T-cell (primary cell): ENCODE measurements around the gene NEURL1B. TPM values are rescaled to one million over a fixed set of nuclear protein-coding genes. Genes with fewer than 3 reads are reported as not detected.

Experiments used
- ATAC-seq, 4 experiments: fragments of 200-7000 bp in 3 of 4; fragments of 150-1000 bp in 1 of 4; cut with Tn5 transposase; replicated peaks in 1 of 4; 1 replicate in 3 of 4; 2 replicates in 1 of 4; pipeline ENCODE4 v1.10.0; 2021; ENCODE audit warnings: moderate library complexity in 3 of 4, mild to moderate bottlenecking in 2 of 4, moderate number of reproducible peaks in 1 of 4
- CTCF ChIA-PET, 2 donors: fragments of 300-600 bp; sonication (Branson Sonifier 250); formaldehyde crosslinking; loops; one replicate each; lab custom pipeline; 2022; ENCODE audit warnings: antibody characterized with exemption in 2 of 2; lab: Charles Lee
- POLR2A ChIA-PET, 2 donors: fragments of 300-600 bp; sonication (Branson Sonifier 250); formaldehyde crosslinking; loops; one replicate each; lab custom pipeline; 2022; ENCODE audit warnings: antibody characterized with exemption in 2 of 2; lab: Charles Lee
- DNase-seq, 35 experiments: peaks; one replicate each; pipeline versions ENCODE4 v3.0.0 to v3.0.0-alpha.2; 2013 to 2023
- H3K27ac ChIP-seq: one replicate; pipeline ENCODE4 v1.5.1; 2013; ENCODE audit warnings: low read length
- H3K27me3 ChIP-seq, 2 experiments: replicated peaks in 1 of 2; 1 replicate in 1 of 2; 2 replicates in 1 of 2; pipeline versions ENCODE4 v1.6.1 to v1.7.0; 2013; ENCODE audit warnings: low read length in 1 of 2, mixed read lengths in 1 of 2; ENCODE audit not compliant: control insufficient read depth in 2 of 2, insufficient read depth in 2 of 2; ENCODE audit errors: extremely low read depth in 1 of 2
- H3K36me3 ChIP-seq, 2 donors: 1 replicate in 1 of 2; 2 replicates in 1 of 2; pipeline versions ENCODE4 v1.6.1 to v1.7.0; 2013; ENCODE audit warnings: low read length in 1 of 2; ENCODE audit not compliant: control insufficient read depth in 2 of 2, insufficient read depth in 1 of 2; ENCODE audit errors: extremely low read depth in 1 of 2
- H3K4me1 ChIP-seq, 2 experiments: 1 replicate in 1 of 2; 2 replicates in 1 of 2; pipeline versions ENCODE4 v1.6.1 to v1.7.0; 2013; ENCODE audit warnings: low read length in 2 of 2, mixed read lengths in 1 of 2; ENCODE audit not compliant: insufficient read depth in 2 of 2, control insufficient read depth in 1 of 2; ENCODE audit errors: extremely low read depth in 1 of 2
- H3K4me3 ChIP-seq, 2 donors: 1 replicate in 1 of 2; 2 replicates in 1 of 2; pipeline versions ENCODE4 v1.5.1 to v1.7.0; 2013; ENCODE audit warnings: mild to moderate bottlenecking in 2 of 2, low read length in 1 of 2, moderate library complexity in 1 of 2; ENCODE audit not compliant: control insufficient read depth in 1 of 2; ENCODE audit errors: extremely low read depth in 1 of 2
- H3K9me3 ChIP-seq: 2 replicates; pipeline ENCODE4 v1.7.0; 2013
- H3K27ac Mint-ChIP-seq, 2 donors: one replicate each; pipeline ENCODE4 v1.8.0; 2020 to 2021; ENCODE audit warnings: mild to moderate bottlenecking in 2 of 2, mixed read lengths in 2 of 2
- H3K27me3 Mint-ChIP-seq, 2 donors: one replicate each; pipeline ENCODE4 v1.8.0; 2021 to 2022; ENCODE audit warnings: mixed read lengths in 2 of 2
- H3K36me3 Mint-ChIP-seq: one replicate; pipeline ENCODE4 v1.8.0; 2021; ENCODE audit warnings: mixed read lengths
- H3K4me1 Mint-ChIP-seq, 3 donors: one replicate each; pipeline ENCODE4 v1.8.0; 2020 to 2022; ENCODE audit warnings: mixed read lengths in 3 of 3, mild to moderate bottlenecking in 1 of 3
- H3K4me3 Mint-ChIP-seq, 3 donors: one replicate each; pipeline ENCODE4 v1.8.0; 2020 to 2022; ENCODE audit warnings: mild to moderate bottlenecking in 3 of 3, mixed read lengths in 3 of 3, moderate library complexity in 3 of 3
- H3K9me3 Mint-ChIP-seq, 3 donors: one replicate each; pipeline ENCODE4 v1.8.0; 2020 to 2022; ENCODE audit warnings: mixed read lengths in 3 of 3
- WGBS: methylation state at CpG from one replicate; pipeline ENCODE4 v1.1.5; 2013; ENCODE audit warnings: missing lambda C conversion rate; ENCODE audit not compliant: insufficient coverage; 5-methylcytosine and 5-hydroxymethylcytosine counted together
- total RNA-seq, 35 experiments: library from RNA in 6 of 35; stranded (reverse) in 6 of 35; fragments of 120-200 nt in 1 of 35; gene quantifications; one replicate each; pipeline versions ENCODE4 v1.2.1 to v1.2.4 and lab custom pipeline; 2013 to 2026

The NEURL1B gene
- total RNA-seq, 5 donors from 2014 or later (not counting 1 experiment from before 2014, with no cell fraction given), result 0.07 to 0.64 (median 0.20) TPM

DNA sequence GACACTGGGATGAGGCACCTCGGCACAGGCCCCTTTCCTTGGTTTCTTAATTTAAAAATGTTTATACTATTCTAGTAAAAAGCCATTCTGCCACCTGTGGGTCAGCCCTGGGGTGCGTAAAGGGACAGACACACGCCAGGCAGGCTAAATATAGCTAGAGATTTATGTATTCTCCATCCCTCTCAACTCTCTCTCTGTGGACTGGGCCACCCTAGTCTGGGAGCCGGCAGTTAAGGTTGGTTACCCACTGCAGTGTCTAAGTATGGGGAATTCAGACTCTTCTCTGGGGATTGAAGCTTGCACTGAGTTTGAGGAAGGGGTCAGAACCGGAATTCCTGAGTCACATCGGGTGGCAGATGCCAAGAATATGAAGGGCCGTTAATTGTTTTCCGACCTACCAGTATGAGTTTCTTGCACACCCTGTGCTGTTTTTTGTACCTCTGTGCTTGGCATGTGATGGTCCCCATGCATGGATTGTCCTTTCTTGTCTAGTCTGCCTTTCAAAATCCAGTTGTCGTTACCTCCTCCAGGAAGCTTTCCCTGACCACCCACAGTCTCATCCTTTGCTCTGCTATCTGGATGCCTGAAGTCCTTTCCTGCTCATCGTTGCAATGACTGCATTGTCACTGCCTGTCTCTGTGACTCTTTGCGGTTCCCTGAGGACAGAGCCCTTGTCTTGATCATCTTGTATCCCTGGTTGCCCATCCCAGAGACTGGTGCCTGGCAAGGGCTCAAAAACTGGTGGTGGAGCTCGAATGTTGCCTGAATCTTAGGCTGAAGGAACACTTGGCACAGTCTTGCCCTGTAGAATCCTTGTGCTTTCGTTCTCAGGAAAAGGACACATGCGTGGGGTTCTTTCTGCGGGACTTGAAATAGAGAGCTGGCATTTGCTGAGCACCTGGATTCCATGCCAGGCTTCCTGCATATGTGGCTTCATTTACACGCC, 2.1 kb downstream of the NEURL1B start:
- peaks cover 37 to 39% of the 10 kb centered on the region in 2 donors for H3K27me3 Mint-ChIP-seq
- H3K4me3 Mint-ChIP-seq, result peak overlapping the region in 2 of 3 donors; percentile 4 to 9
- Histone ChIP-seq H3K36me3 (no peaks in the 10 kb centered on the region), H3K27me3 (peaks cover 0 to 29% of the 10 kb centered on the region in 2 experiments), H3K4me1 (peaks cover 3 to 13% of the 10 kb centered on the region in 2 experiments), H3K4me3 (no peak overlapping the region), H3K27ac (no peak overlapping the region), H3K9me3 (no peaks in the 10 kb centered on the region)
- H3K27ac Mint-ChIP-seq, result no peak overlapping the region
- ChIA-PET POLR2A (no interaction called here), CTCF (no interaction called here)
- no peak for ATAC-seq
- WGBS, result 74% methylated on average over 12 of the region's 16 CpGs
- no peaks in the 10 kb centered on the region for H3K9me3 Mint-ChIP-seq
- H3K36me3 Mint-ChIP-seq, result no peaks in the 10 kb centered on the region
- peaks cover 5 to 6% (median 6%) of the 10 kb centered on the region in 3 donors for H3K4me1 Mint-ChIP-seq
- no peak for DNase-seq

DNA sequence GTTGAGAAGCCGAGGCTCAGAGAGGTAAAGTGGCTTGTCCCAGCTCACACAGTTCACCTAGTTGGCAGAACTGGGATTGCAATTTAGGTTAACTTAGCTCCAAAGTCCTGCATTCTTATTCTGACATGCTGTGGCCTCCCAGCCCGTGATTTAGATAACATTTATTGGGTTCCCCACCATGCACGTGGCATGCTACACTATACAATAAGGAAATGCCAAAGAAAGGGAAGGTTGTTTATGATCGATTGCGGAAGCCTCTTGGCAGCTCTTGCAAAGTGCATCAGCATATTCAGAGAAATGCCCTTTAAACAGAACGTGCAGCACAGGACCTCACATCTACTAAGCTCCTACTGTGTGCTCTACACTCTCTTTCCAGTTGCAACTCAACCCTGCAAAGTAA, 3.2 kb downstream of the NEURL1B start:
- H3K9me3 ChIP-seq, result no peaks in the 10 kb centered on the region
- H3K4me3 ChIP-seq, result no peak overlapping the region
- no peaks in the 10 kb centered on the region for H3K36me3 Mint-ChIP-seq
- H3K27ac ChIP-seq, result no peak overlapping the region
- ChIA-PET POLR2A (no interaction called here), CTCF (no interaction called here)
- no peaks in the 10 kb centered on the region for H3K36me3 ChIP-seq
- no peaks in the 10 kb centered on the region for H3K9me3 Mint-ChIP-seq
- H3K27me3 ChIP-seq, result peaks cover 0 to 31% of the 10 kb centered on the region in 2 experiments
- H3K4me1 ChIP-seq, result peaks cover 3 to 13% of the 10 kb centered on the region in 2 experiments
- no peak overlapping the region for H3K27ac Mint-ChIP-seq
- ATAC-seq, result no peak
- no peak overlapping the region for H3K4me3 Mint-ChIP-seq
- 76% methylated on average over 3 of the region's 6 CpGs for WGBS
- peaks cover 32 to 34% of the 10 kb centered on the region in 2 donors for H3K27me3 Mint-ChIP-seq
- peaks cover 5 to 6% (median 6%) of the 10 kb centered on the region in 3 donors for H3K4me1 Mint-ChIP-seq
- no peak for DNase-seq

DNA sequence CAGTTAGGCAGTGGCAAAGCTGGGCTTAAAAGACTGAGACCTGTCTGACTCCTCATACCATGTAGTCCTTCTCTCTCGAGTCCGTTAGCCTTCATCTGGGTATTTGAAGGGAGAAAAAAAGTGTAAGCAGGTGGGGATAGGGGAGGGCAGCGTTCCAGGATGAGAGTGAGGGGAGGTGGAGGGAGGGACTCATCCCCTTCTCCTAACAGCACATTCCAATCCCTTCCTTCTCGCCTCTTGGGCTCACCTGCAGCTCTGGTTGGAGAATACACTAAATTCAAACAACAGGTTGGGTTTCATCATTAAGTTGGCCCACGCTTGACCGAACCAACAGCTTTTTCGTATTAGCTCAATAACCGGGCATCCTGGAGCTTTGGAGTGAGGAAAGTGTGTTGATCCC, 3.6 kb downstream of the NEURL1B start:
- H3K4me3 ChIP-seq, result no peak overlapping the region
- H3K36me3 Mint-ChIP-seq, result no peaks in the 10 kb centered on the region
- peaks cover 28 to 29% of the 10 kb centered on the region in 2 donors for H3K27me3 Mint-ChIP-seq
- no peak for DNase-seq
- H3K4me1 Mint-ChIP-seq, result peaks cover 5 to 6% (median 6%) of the 10 kb centered on the region in 3 donors
- ChIA-PET POLR2A (no interaction called here), CTCF (no interaction called here)
- peaks cover 3 to 13% of the 10 kb centered on the region in 2 experiments for H3K4me1 ChIP-seq
- no peaks in the 10 kb centered on the region for H3K36me3 ChIP-seq
- no peak overlapping the region for H3K27ac ChIP-seq
- H3K27ac Mint-ChIP-seq, result no peak overlapping the region
- H3K4me3 Mint-ChIP-seq, result no peak overlapping the region
- ATAC-seq, result no peak
- no peaks in the 10 kb centered on the region for H3K9me3 ChIP-seq
- no CpG with 5 or more reads among the region's 8 CpGs for WGBS
- peaks cover 0 to 31% of the 10 kb centered on the region in 2 experiments for H3K27me3 ChIP-seq
- no peaks in the 10 kb centered on the region for H3K9me3 Mint-ChIP-seq

DNA sequence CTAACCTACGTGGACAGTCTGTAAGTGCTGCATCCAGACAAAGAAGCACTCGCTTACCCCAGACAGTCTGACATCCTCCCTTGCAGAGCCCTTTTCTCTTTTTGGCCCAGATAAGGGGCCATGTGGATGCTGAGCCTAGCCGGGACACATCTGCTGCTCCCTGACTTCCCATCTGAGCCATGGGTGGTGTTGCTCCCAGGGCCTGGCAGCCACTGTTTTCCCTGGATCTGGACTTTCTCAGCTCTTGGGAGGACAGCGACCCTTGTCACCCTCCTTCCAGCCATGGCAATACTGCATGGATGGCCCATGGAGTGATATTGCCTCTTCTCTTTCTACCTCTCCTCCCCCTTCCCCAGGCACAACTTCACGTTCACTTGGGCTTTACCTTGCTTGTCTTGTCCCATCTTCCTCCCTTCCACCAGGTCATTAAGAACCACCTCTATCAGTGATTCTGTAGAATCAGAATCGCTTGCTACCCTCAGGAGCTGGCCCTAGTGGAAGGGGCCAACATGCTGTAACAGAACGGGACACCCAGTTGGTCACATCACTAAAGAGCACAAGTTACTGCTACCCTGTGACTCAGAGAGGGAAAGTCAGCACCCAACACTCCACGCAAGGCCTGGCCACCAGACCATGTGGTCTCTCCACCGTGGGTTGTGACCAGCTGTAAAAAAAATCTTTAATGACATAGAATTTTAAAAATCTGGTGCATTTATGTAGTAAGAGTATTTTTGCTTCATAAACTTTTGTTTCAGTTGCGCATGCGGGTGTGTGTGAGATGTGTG, 4.4 kb downstream of the NEURL1B start:
- Mint-ChIP-seq H3K4me3 (no peak overlapping the region), H3K9me3 (no peaks in the 10 kb centered on the region), H3K36me3 (no peaks in the 10 kb centered on the region), H3K27ac (no peak overlapping the region), H3K4me1 (peaks cover under 1 to 3% (median 2%) of the 10 kb centered on the region in 3 donors), H3K27me3 (peaks cover 20 to 22% of the 10 kb centered on the region in 2 donors)
- H3K4me1 ChIP-seq, result peaks cover 0 to 12% of the 10 kb centered on the region in 2 experiments
- no peaks in the 10 kb centered on the region for H3K9me3 ChIP-seq
- ChIA-PET POLR2A (no interaction called here), CTCF (no interaction called here)
- WGBS, result 94% methylated on average over 8 of the region's 11 CpGs
- H3K36me3 ChIP-seq, result no peaks in the 10 kb centered on the region
- no peak overlapping the region for H3K27ac ChIP-seq
- no peak for DNase-seq
- no peak for ATAC-seq
- H3K4me3 ChIP-seq, result no peak overlapping the region
- H3K27me3 ChIP-seq, result peaks cover 0 to 23% of the 10 kb centered on the region in 2 experiments

DNA sequence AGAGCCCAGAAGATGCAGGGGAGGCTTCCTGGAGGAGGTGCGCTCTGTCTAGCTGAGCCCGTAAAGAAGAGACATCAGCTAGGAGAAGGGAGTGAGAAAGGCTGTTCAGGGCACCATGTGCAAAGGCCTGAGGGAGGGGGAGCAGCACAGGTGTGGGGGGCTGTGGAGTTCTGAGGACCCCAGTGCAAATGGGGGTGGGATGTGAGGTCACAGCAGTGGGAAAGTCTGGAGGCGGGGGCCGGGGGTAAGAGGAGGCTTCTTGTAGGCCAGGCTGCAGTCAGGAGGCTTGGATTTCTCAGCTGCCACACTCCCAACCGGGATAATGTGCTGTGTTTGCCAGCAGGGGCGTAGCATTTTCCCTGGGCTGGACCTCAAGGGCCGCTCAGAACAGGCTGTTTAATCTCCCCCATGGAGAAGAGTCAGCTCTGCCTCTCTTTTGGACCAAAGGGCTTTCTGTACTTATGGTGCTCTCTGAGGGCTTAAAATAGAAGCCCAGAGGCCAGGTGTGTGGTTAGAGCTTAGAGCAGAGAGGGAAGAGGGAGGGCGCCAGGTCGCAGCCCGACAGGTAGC, 5.7 kb downstream of the NEURL1B start:
- DNase-seq (no peak), ATAC-seq (no peak)
- Histone ChIP-seq H3K4me3 (no peak overlapping the region), H3K36me3 (no peaks in the 10 kb centered on the region), H3K4me1 (peaks cover 0 to 2% of the 10 kb centered on the region in 2 experiments), H3K27me3 (peaks cover 0 to 14% of the 10 kb centered on the region in 2 experiments), H3K27ac (no peak overlapping the region), H3K9me3 (no peaks in the 10 kb centered on the region)
- no peak overlapping the region for H3K4me3 Mint-ChIP-seq
- H3K36me3 Mint-ChIP-seq, result no peaks in the 10 kb centered on the region
- no peak overlapping the region for H3K27ac Mint-ChIP-seq
- no peaks in the 10 kb centered on the region for H3K4me1 Mint-ChIP-seq
- H3K27me3 Mint-ChIP-seq, result peaks cover 17 to 20% of the 10 kb centered on the region in 2 donors
- CTCF ChIA-PET, result no interaction called here
- no peaks in the 10 kb centered on the region for H3K9me3 Mint-ChIP-seq
- WGBS, result 100% methylated on average over 1 of the region's 10 CpGs
- POLR2A ChIA-PET, result no interaction called here

DNA sequence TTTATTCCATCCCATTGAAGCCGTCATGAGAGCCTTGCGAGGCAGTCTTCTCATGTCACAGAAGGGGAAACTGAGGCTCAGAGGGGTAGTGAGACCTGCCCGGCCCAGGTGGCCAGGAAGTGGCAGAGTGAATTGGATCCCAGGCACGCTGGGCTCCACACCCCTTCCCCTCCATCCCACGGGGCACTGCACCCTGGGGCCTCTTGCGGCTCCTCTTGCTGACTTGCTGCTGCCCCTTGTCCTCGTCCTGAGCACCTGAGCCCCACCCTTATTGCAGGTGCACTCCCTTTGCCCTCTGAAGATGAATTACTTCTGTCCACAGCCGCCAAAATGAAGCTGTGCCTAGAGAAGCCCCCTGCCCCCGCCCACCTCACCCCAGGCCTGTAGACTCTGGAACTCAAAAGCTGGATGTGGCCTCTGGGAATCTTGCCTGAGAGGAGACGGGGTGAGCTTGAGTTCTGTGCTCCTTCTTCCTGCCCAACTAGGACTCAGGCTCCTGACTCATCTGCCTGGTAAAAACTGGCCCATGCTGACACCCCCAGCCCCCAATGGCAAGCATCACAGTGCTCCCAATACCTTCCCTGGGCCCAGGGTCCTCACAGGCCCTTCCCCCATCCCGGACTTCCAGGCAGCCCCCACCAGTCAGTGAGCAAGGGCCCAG, 6.4 kb downstream of the NEURL1B start:
- H3K27me3 Mint-ChIP-seq, result peaks cover 10 to 15% of the 10 kb centered on the region in 2 donors
- POLR2A ChIA-PET, result no interaction called here
- no peak overlapping the region for H3K27ac ChIP-seq
- CTCF ChIA-PET, result no interaction called here
- no peak for ATAC-seq
- no peaks in the 10 kb centered on the region for H3K36me3 Mint-ChIP-seq
- no peak overlapping the region for H3K4me3 ChIP-seq
- no peaks in the 10 kb centered on the region for H3K9me3 Mint-ChIP-seq
- peaks cover 0 to 9% of the 10 kb centered on the region in 2 experiments for H3K27me3 ChIP-seq
- H3K36me3 ChIP-seq, result no peaks in the 10 kb centered on the region
- H3K27ac Mint-ChIP-seq, result no peak overlapping the region
- WGBS, result 81% methylated on average over 9 of the region's 11 CpGs
- H3K4me3 Mint-ChIP-seq, result no peak overlapping the region
- no peaks in the 10 kb centered on the region for H3K4me1 ChIP-seq
- DNase-seq, result no peak
- H3K9me3 ChIP-seq, result no peaks in the 10 kb centered on the region
- H3K4me1 Mint-ChIP-seq, result no peaks in the 10 kb centered on the region
